DLD1 (cell line): ENCODE results near the gene RBCK1.

Experiments
- in situ Hi-C: cut with HindIII; loops from 2 replicates; pipeline ENCODE4 v1.10.0; 2017; ENCODE audit warnings: low sequenced_read_pairs

The RBCK1 gene

DNA sequence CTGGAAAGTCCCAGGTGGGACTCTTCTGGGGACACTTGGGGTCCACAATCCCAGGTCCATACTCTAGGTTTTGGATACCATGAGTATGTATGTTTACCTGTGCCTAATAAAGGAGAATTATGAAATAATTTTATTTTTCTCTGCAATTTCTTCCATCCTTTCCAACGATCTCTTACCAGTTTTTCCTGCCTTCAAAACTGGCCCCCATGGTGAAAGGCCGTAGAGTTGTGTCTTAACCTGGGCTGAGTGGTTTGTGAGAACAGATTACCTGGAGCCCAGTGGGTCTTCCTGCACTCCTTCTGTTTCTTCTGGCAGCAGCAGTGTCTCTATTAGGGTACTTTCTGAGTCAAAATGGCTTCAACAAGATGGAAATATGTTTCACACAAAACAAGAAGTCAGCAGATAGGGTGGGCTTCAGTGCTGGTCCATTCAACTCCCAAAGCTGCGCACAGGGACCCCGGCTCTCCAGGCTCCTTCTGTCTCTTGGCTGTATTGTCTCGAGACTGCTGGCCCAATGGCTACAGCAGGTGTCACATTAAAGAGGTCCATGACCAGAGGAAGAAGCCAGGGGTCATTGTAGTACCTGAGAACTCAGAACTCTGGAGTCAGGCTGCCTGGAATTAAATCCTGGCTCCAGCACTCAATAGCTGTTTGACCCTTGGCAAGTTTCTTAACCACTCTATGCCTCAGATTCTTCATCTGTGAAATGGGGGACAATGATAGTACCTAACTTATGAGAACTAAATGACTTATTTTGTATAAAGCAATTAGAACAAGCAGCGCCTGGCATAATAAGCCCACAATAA lies 10.5 kb upstream of the RBCK1 start:
- in situ Hi-C loops: no loop called here

DNA sequence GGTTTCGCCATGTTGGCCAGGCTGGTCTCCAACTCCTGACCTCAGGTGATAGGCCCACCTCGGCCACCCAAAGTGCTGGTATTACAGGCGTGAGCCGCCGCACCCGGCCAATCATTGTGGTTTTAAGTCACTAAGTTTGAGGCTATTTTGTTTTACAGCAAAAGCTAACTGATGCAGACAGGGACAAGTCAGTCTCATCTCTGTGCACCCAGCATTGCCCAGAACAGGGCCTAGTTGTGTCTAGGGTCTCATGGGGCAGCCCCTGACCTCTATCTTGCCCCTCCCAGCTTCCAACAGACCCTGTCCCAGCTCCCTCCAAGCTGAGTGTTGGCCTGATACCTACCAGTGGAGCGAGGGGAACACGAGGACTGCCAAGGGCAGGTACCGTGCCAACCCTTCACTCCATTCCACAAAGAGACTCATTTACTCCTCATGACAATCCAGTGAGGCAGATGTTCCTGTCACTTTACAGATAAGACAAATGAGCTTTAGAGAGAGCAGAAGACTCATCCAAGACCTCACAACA lies 8.9 kb upstream of the RBCK1 start:
- in situ Hi-C loops: no loop called here

DNA sequence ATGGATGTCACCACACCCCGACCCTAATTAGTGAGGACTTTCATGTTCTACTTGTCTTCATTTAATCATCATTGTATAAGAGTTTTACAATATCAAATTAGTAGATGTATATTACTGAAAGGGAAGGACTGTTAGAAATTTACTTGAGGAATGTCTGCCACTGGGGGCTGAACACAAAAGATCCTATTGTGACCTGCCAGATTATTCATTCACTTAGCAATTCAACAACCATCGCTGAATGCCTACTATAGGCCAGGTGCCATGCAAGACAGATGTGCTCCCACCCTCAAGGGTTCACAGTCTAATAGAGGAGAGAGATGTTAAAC lies 8.0 kb upstream of the RBCK1 start:
- in situ Hi-C loops: no loop called here

DNA sequence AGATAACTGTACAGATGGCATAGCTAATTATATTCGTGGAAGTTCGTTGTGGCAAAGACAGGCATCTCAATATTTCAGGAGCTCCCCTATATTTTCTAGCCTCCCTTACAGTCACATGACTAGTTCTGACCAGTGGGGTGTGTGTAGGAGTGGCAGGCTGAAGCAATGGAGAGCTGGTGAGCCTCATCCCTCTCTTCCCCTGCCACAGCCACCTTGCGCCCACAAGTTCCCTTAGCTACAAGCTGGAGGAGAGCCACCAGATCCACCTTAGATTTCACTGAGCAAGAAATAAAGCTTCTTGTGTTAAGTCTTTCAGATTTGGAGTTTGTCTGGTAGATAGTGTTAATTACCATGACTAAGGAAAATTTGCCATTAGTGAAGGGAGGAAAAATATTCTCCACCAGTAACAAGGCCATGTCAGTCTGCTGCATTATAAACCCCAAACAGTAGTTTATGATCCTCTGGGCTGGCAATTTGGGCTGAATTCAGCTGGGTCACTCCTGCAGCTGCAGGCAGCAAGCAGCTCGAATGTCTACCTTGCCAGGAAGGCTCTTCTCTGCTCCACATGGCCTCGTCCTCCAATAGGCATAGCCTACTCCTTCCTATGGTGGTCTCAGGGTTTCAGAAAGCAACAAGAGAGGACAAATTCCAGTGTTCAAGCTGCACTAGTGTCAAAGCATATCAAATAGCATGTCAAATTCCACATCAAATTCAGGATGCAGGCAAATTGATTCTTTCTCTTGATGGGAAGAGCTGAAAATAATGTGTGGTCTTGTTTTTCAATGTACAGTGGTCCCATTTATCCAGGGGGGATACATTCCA lies 7.4 kb upstream of the RBCK1 start:
- in situ Hi-C loops: no loop called here

DNA sequence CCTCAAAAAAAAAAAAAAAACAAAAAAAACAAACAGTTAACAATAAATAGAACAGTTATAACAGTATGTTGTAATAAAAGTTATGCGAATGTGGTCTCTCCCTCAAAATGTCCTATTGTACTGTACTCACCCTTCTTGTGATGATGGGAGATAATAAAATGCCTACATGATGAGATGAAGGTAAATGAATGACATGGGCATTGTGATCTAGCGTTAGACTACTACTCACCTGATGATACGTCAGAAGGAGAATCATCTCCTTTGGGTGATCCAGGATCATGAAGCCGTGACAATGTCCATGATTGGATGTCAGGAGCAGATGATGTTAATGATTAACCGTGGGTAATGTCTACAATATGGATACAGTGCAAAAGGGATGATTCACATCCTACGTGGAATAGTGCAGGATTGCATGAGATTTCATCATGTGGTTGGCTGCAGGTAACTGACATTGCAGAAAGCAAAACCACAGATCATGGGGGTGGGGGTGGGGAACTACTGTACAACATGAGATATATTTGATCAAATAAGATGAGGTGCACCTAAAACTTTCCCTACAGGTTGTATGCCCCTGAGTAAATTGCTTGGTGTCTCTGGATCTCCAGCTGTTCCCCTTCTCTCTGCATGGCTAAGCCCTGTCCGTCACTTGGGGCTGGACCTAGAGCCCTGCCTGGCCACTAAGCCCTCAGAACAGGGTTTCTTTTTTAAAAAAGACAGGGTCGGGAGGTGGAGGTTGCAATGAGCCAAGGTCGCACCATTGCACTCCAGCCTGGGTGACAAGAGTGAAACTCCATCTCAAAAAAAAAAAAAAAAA lies 6.2 kb upstream of the RBCK1 start:
- in situ Hi-C loops: no loop called here

DNA sequence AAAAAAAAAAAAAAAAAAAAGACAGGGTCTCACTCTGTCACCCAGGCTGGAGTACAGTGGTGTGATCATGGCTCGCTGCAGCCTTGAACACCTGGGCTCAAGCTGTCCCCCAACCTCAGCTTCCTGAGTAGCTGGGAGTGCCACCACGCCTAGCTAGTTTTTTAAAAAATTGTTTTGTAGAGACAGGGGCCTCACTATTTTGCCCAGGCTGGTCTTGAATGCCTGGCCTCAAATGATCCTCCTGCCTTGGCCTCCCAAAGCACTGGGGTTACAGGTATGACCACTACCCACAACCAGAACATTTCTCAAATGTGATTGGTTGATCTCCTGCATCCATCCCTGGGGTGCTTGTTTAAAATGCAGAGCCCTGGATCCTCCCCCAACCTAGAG lies 5.6 kb upstream of the RBCK1 start:
- in situ Hi-C loops: no loop called here

DNA sequence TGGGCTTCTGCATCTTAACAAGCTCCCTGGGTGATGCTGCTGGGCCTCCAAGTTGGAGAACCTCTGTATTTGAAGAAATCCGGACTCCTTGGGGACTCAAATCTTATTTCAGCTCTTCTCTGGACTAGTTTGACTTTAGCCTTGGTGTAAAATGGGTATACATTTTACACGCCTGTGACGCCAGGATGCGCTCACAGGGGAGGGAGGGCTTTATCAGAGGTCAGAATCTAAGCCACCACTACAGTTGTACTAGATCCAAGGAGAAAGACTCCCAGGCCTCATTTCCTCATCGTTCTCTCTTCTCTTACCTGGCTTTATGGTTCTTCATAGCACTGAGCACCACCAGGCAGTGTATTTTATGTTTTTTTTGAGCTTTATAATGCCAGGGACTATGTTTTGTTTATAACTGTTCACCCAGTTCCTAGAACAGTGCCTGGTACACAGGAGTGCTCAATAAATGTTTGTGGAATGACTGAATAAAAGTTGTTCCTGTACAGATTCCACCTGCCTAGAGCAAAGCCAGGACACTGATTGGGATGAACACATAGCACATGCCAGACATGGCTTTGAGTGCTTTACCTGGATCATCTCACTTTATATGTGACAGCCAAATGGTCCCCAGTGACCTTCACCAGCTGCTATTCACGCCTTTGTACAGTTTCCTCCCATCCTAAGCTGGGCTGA lies 5.1 kb upstream of the RBCK1 start:
- in situ Hi-C loops: no loop called here

DNA sequence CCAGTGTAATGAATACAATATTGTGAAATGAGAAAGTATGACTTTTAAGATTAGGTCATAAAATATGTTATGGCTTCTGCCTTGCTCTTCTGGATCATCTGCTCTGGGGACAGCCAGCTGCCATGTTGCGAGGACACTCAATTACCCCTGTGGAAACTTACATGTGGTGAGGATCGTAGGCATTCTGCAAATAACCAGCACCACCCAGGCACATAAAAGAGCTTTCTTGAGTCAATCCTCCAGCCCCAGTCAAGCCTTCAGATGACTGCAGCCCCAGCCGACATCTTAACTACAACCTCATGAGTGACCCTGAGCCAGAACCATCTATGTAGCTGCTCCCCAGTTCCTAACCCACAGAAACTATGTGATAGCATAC lies 4.5 kb upstream of the RBCK1 start:
- in situ Hi-C loops: no loop called here

DNA sequence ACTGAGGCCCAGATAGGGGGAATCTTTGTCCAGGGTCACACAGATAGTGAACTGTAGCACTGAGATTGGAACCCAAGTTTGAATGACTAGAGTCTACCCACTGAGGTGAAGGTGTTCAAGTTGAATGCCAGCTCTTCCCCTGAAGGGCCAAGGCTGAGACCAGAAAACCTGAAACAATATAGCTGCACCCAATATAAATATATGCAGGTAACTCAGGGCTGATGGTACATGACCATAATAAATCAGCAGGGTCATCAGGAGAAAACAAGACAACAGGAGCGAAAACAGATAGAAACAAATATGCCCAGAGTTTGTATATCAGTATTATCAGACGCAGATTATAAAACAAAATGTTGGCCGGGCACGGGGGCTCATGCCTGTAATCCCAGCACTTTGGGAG lies 4.0 kb upstream of the RBCK1 start:
- in situ Hi-C loops: no loop called here

DNA sequence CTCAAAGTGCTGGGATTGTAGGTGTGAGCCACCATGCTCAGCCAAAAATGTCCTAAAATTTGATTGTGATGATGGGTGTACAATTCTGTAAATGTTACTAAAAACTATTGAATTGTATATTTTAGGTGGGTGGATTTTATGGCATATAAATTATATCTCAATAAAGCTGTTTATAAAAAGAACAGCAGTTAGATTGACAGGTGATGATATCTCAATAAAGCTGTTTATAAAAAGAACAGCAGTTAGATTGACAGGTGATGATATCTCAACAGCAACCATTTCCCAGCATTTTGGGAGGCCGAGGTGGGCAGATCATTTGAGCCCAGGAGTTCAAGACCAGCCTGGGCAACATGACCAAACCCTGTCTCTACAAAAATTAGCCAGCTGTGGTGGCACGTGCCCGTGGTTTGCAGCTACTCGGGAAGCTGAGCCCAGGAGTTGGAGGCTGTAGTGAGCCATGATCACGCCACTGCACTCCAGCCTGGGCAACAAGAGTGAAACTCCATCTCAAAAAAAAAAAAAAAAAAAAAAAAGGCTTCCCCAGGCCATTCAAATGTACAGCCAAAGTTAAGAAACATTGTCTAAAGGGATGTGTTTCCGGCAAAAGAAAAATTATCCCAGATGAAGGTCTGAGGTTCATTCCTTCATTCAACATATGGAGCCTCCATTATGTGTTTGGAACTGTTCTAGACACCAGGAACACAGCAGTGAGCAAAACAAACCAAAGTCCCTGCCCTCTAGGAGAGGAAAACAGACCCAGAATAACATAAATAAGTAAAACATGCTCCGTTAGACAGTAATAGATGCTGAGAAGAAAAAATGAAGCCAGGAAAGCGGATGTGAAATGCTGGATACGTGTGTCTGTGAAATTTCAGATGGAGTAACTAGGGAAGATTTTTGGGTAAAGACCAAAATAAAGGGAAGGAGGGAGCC lies 1.6 kb upstream of the RBCK1 start:
- in situ Hi-C loops: no loop called here

DNA sequence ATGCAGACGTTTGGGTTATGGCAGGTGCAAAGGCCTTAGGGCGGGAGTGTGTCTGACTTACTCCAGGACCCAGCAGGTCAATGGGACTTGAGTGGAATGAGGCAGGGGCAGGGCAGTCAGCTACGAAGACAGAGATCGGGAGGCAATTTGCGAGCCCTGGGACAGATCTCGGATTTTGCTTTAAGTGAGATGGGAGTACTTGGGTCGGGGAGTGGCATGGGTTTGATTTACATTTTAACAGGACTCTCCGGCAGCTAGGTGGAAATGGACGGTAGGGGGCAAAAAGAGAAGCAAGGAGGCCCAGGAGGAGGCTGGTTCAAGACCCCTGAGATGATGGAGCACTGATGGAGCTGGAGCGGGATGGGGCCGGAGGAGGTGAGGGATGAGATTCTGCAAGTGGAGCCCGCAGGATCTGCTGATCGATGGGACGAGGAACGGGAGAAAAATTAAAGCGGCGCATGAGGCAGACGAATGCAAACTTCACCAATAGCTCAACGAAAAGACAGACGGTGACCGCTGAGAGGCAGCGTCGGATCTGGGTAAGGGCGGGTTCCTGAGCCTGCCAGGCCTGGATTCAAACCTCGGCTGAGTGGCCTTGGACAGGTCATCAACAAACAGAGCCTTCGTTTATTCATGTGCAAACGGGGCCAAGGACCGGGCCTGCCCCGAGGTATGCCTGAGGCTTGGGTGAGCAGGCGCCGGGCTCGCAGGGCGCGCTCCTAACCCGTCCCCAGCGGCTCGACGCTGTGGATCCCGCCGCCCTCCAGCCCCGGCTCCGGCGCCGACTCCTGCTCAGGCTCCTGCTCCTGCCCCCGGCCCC lies 756 bp upstream of the RBCK1 start:
- in situ Hi-C loops: no loop called here

DNA sequence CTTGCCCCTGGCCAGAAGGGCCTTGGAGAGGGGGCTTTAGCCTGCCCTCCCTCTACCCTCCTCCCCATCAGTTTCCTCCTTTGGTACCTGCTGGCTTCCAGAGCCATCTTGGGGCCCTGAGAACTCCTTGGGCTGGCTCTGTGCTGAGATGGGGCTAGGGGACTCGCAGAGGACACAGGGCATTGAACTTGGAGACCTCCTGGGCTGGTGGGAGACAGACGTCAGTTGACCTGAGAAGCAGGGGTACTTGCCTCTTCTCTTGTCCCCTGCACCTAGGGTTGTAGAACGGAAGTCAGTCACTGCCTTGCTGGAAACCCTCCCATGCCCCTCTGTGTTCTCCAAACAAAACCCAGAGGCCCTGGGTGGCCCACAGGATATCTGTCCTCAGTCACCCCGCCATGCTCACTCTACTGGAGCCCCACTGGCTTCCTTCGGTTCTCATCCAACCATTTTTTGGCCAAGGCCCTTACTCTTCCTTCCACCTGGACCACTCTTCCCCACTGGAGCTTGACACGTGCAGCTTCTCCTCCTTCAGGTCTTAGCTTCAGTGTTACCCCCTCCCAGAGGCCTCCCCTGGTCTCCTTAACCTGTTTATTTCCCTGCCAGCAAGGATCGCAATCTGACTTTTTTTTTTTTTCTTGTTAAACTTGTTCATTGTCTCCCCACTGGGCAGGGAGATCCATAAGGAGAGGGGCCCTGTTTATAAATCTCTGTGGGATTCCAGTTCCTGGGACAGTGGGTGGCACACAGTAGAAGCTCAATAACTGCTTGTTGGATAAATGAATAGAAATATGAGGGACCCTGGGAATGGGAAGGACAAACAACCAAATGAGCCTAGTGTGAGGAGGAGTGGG lies 971 bp downstream of the RBCK1 start:
- in situ Hi-C loops: no loop called here

DNA sequence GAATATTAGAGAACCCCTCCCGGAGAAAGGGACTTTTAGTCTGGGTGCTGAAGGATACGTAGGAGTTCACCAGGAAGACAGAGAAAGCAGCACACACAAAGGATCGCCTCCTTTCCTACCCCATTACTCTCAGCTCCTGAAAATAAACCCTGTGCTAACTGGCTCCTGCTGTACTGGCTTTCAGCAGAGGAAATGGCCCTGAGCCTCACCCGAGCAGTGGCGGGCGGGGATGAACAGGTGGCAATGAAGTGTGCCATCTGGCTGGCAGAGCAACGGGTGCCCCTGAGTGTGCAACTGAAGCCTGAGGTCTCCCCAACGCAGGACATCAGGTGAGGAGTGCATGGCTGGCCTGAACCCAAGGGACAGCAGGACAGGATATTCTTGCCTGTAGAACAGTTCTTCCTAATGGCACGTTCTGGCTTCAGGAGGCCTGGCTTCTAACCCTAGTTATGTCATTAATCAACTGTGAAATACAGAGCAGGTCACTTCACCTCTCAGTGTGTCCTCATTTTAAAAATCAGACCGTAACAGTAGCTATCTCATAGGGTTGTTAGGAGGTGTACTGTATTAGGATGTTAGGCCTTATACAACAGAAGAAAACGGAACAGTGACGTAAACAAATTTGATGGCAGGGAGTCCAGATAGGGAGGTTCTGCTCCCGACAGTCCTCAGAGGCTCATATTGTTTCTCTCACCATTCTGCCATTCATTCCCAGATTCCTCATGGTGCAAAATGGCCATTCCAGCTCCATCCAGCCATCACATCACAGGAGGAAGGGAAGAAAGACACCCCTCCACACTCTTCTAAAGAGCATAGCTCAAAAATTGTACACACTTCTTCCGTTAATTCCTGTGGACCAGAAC lies 1.8 kb downstream of the RBCK1 start:
- in situ Hi-C loops: no loop called here

DNA sequence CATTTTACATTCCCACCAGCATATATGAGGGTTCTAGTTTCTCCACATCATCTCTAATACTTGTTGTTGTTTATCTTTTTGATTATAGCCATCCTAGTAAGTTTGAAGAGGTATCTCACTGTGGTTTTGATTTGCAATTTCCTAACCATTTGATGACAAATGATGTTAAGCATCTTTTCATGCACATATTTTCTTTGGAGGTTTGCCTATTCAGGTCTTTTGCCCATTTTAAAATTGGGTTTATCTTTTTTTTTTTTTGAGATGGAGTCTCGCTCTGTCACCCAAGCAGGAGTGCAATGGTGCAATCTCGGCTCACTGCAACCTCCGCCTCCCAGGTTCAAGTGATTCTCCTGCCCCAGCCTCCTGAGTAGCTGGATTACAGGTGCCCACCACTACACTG lies 4.0 kb downstream of the RBCK1 start:
- in situ Hi-C loops: no loop called here

DNA sequence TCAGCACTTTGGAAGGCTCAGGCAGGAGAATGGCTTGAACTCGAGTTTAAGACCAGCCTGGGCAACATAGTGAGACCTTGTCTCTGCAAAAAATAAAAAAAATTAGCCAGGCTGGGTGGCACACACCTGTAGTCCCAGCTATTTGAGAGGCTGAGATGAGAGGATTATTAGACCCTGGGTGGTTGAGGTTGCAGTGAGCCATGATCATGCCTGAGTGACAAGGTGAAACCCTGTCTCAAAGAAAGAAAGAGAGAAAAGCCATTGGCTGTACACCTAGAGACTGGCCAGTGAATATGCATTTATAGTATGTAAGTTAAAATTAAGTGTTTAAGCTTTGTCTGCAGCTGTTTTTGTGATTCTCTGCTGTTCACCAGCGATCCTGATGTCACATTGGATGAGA lies 6.1 kb downstream of the RBCK1 start:
- in situ Hi-C loops: no loop called here

DNA sequence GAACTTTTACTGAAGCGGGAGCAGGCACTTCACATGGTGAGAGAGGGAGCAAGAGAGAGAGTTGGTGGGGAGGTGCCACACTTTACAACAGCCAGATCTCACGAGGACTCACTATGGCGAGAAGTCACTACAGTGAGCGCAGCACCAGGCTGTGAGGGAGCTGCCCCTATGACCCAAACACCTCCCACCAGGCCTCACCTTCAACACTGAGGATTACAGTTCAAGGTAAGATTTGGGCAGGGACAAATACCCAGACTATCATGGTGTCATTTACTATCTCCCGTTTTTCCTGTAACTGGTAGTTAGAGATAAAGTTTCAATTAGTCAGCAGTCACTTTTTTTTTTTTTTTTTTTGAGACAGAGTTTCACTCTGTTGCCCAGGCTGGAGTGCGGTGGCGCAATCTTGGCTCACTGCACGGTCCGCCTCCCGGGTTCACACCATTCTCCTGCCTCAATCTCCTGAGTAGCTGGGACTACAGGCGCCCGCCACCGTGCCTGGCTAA lies 7.8 kb downstream of the RBCK1 start:
- in situ Hi-C loops: no loop called here
